ENCODE measurements around the gene ASCL2.

ASCL2 gene

GRCh38 chr11:2307501-2308331 lies 37.3 kb upstream of the ASCL2 start:
- no peak for DNase-seq

- no peak for DNase-seq
Measured at GRCh38 chr11:2306877-2307500, 36.6 kb upstream of the ASCL2 start.

GRCh38 chr11:2306452-2306823 lies 36.0 kb upstream of the ASCL2 start:
- no peak for DNase-seq

GRCh38 chr11:2305788-2306451 lies 35.5 kb upstream of the ASCL2 start:
- no peak for DNase-seq

- peak; percentile 42 for DNase-seq
Measured at GRCh38 chr11:2305140-2305778, 34.9 kb upstream of the ASCL2 start.

GRCh38 chr11:2304506-2305139 lies 34.2 kb upstream of the ASCL2 start:
- no peak for DNase-seq

- no peak for DNase-seq
Measured at GRCh38 chr11:2303627-2304505, 33.5 kb upstream of the ASCL2 start.

GRCh38 chr11:2302896-2303626 lies 32.7 kb upstream of the ASCL2 start:
- no peak for DNase-seq

- DNase-seq, result no peak
Measured at GRCh38 chr11:2302306-2302895, 32.0 kb upstream of the ASCL2 start.

- no peak for DNase-seq
Measured at GRCh38 chr11:2301631-2302305, 31.4 kb upstream of the ASCL2 start, which contains the start of the genes C11orf21 and TSPAN32. C11orf21 (minus strand) TSS chr11:2301918; CDS start chr11:2301808, 110 bp downstream. TSPAN32 (plus strand) TSS chr11:2302013; CDS start chr11:2302150, 137 bp downstream.

- no peak for DNase-seq
Measured at GRCh38 chr11:2300936-2301630, 30.7 kb upstream of the ASCL2 start.

GRCh38 chr11:2300290-2300935 lies 30.0 kb upstream of the ASCL2 start:
- DNase-seq, result no peak

GRCh38 chr11:2299773-2300172 lies 29.4 kb upstream of the ASCL2 start:
- DNase-seq, result no peak

GRCh38 chr11:2298795-2299761 lies 28.7 kb upstream of the ASCL2 start:
- DNase-seq, result peak; percentile 76

GRCh38 chr11:2298131-2298794 lies 27.9 kb upstream of the ASCL2 start:
- DNase-seq, result no peak

GRCh38 chr11:2297623-2298030 lies 27.2 kb upstream of the ASCL2 start:
- DNase-seq, result no peak

All from NCI-H526 treated with DMSO at 0.1 percent for 48 hours (cell line).